GM23248 (cell line): ENCODE measurements around the gene BRINP2. TPM values are rescaled to one million over a fixed set of nuclear protein-coding genes. Genes with fewer than 3 reads are reported as not detected.
"Not testable (repeated sequence)": the region's sequence is repeated elsewhere in the genome, so short reads cannot be mapped to it uniquely, and the experiment has no call there.

Experiments used
- DNase-seq: peaks from one replicate; pipeline ENCODE4 v3.0.0-alpha.2; 2015
- H2AFZ ChIP-seq: fragments of 200-600 bp; sonication (generic); 2 replicates; pipeline ENCODE4 v1.6.1; 2016; ENCODE audit warnings: antibody characterized with exemption
- H3F3A ChIP-seq: fragments of 200-600 bp; sonication (generic); 2 replicates; pipeline ENCODE4 v1.6.1; 2016; ENCODE audit warnings: mild to moderate bottlenecking, antibody characterized with exemption, mixed run types; ENCODE audit not compliant: insufficient read depth
- H3K27ac ChIP-seq: fragments of 200-600 bp; sonication (generic); 2 replicates; pipeline ENCODE4 v1.5.1; 2016; ENCODE audit warnings: mild to moderate bottlenecking
- H3K27me3 ChIP-seq: fragments of 200-600 bp; sonication (generic); replicated peaks from 2 replicates; pipeline ENCODE4 v1.6.1; 2016; ENCODE audit warnings: mild to moderate bottlenecking; ENCODE audit not compliant: insufficient read depth
- H3K36me3 ChIP-seq: fragments of 200-600 bp; sonication (generic); 2 replicates; pipeline ENCODE4 v1.6.1; 2016; ENCODE audit warnings: low read depth, mild to moderate bottlenecking
- H3K4me1 ChIP-seq: fragments of 200-600 bp; sonication (generic); 2 replicates; pipeline ENCODE4 v1.6.1; 2016; ENCODE audit warnings: mild to moderate bottlenecking; ENCODE audit not compliant: insufficient read depth
- H3K4me2 ChIP-seq: fragments of 200-600 bp; sonication (generic); one replicate; pipeline ENCODE4 v1.6.1; 2016; ENCODE audit warnings: mild to moderate bottlenecking; ENCODE audit not compliant: unreplicated experiment
- H3K4me3 ChIP-seq: fragments of 200-600 bp; sonication (generic); 2 replicates; pipeline ENCODE4 v1.5.1; 2016; ENCODE audit warnings: mild to moderate bottlenecking
- H3K79me2 ChIP-seq: fragments of 200-600 bp; sonication (generic); 2 replicates; pipeline ENCODE4 v1.6.1; 2016; ENCODE audit warnings: mild to moderate bottlenecking; ENCODE audit not compliant: insufficient read depth
- H3K9ac ChIP-seq: fragments of 200-600 bp; sonication (generic); 2 replicates; pipeline ENCODE4 v1.6.1; 2016; ENCODE audit warnings: mild to moderate bottlenecking
- H3K9me2 ChIP-seq: fragments of 200-600 bp; sonication (generic); 2 replicates; pipeline ENCODE4 v1.6.1; 2016; ENCODE audit warnings: mixed run types, mild to moderate bottlenecking, moderate library complexity; ENCODE audit not compliant: insufficient read depth
- H3K9me3 ChIP-seq: fragments of 200-600 bp; sonication (generic); one replicate; pipeline ENCODE4 v1.6.1; 2017; ENCODE audit warnings: low read depth
- H4K20me1 ChIP-seq: fragments of 200-600 bp; sonication (generic); 2 replicates; pipeline ENCODE4 v1.6.0; 2016; ENCODE audit not compliant: insufficient read depth
- EZH2 ChIP-seq: fragments of 200-600 bp; sonication (generic); IDR thresholded peaks from 2 replicates; pipeline ENCODE4 v1.6.1; 2018; ENCODE audit warnings: antibody characterized with exemption, mild to moderate bottlenecking; ENCODE audit not compliant: insufficient read depth, poor library complexity, severe bottlenecking
- EZH2phosphoT487 ChIP-seq: fragments of 200-600 bp; sonication (generic); IDR thresholded peaks from 2 replicates; pipeline ENCODE4 v1.6.1; 2018; ENCODE audit warnings: antibody characterized with exemption, moderate library complexity, mild to moderate bottlenecking, low read depth; ENCODE audit not compliant: insufficient read depth
- WGBS, 2 experiments: methylation state at CpG; one replicate each; pipeline ENCODE4 v1.1.6; 2015 to 2017; ENCODE audit warnings: low lambda C conversion rate in 2 of 2, low coverage in 1 of 2; ENCODE audit errors: missing lambda C conversion rate in 2 of 2; 5-methylcytosine and 5-hydroxymethylcytosine counted together
- in situ Hi-C: fragments of 300-500 bp; cut with MboI; formaldehyde crosslinking; loops from 2 replicates; pipeline ENCODE4 v1.15.0; 2020
- polyA plus RNA-seq: library from polyadenylated mRNA; unstranded; fragments of >200 nt; fragmentation: Nextera tagmentation; extraction: Ambion mirVana; gene quantifications from 2 replicates; pipeline ENCODE4 v1.2.1, GENCODE V29; 2016
- total RNA-seq: library from RNA; depleted of rRNA; stranded (reverse); fragments of >200 nt; shearing (Covaris generic); gene quantifications from 2 replicates; pipeline ENCODE4 v1.2.3, GENCODE V29; 2014

Gene BRINP2
- total and polyA plus RNA-seq, 2 experiments from 2014 or later = 0.06 TPM; not detected in 1

DNA sequence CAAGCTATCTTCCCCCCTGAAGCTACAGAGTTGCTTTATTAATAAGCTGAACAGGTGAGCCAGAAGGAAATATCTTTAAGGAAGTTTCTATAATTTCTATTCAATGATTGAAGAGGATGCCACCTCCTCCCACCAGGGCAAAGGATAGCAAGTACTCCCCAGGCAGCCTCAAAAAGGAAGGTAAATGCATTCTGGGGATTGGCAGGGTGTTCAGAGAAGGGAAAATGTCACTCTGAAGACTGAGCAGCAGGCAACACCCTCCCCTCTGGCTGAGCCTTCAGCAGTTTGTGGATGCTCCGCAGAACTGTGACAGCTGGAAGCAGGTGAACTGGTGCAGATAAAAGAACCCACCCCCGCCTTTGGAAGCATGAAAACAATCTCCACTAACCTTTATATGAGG lies 140.8 kb downstream of the BRINP2 start:
- DNase-seq = no peak
- Histone ChIP-seq H3K4me1 (peaks cover 40% of the 10 kb centered on the region), H3K36me3 (no peaks in the 10 kb centered on the region), H3K27ac (no peak overlapping the region), H4K20me1 (no peaks in the 10 kb centered on the region), H3K27me3 (no peaks in the 10 kb centered on the region), H3K4me3 (no peak overlapping the region), H3K9me2 (no peaks in the 10 kb centered on the region), H3F3A (peaks cover 32% of the 10 kb centered on the region), H3K9ac (no peak overlapping the region), H2AFZ (no peak overlapping the region), H3K79me2 (no peaks in the 10 kb centered on the region), H3K9me3 (no peaks in the 10 kb centered on the region), H3K4me2 (no peak overlapping the region)
- in situ Hi-C loops = no loop called here
- TF ChIP-seq EZH2 (no peak), EZH2phosphoT487 (no peak)
- 69 to 80% methylated on average over 2 of the region's 2 CpGs for WGBS, 2 experiments

DNA sequence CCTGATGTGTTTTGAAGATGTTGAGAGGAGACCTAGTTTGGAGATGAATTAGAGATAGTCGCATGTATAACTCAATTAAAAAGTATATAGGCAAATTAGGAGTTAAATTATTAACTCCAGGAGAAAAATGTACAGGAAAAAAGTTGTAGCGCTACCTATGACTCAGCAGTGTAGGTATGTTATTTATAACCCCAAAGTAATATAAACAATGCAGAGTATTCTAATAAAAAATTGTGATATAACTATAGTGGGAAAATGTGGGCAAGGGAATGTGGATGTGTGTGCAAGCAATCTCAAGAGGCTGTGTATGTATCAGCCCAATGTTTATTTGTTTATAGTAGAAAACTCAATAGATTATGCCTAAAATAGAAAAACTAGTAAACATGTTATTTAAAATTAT lies 144.5 kb downstream of the BRINP2 start:
- no peak for TF ChIP-seq EZH2
- TF ChIP-seq EZH2phosphoT487 = no peak
- no peak overlapping the region for H3K27ac ChIP-seq
- H3K9me2 ChIP-seq = no peaks in the 10 kb centered on the region
- no peaks in the 10 kb centered on the region for H3K9me3 ChIP-seq
- no peaks in the 10 kb centered on the region for H3K27me3 ChIP-seq
- peak; percentile 18 for DNase-seq
- H3K79me2 ChIP-seq = no peaks in the 10 kb centered on the region
- no peak overlapping the region for H3K4me3 ChIP-seq
- H2AFZ ChIP-seq = no peak overlapping the region
- no peak overlapping the region for H3K4me2 ChIP-seq
- peaks cover 11% of the 10 kb centered on the region for H3K4me1 ChIP-seq
- H3F3A ChIP-seq = peaks cover 3% of the 10 kb centered on the region; the same call in 1 of the 2 replicates
- WGBS, 2 experiments = 26 to 42% methylated on average over 2 of the region's 2 CpGs
- H4K20me1 ChIP-seq = no peaks in the 10 kb centered on the region
- no peaks in the 10 kb centered on the region for H3K36me3 ChIP-seq
- H3K9ac ChIP-seq = no peak overlapping the region
- in situ Hi-C loops = no loop called here

DNA sequence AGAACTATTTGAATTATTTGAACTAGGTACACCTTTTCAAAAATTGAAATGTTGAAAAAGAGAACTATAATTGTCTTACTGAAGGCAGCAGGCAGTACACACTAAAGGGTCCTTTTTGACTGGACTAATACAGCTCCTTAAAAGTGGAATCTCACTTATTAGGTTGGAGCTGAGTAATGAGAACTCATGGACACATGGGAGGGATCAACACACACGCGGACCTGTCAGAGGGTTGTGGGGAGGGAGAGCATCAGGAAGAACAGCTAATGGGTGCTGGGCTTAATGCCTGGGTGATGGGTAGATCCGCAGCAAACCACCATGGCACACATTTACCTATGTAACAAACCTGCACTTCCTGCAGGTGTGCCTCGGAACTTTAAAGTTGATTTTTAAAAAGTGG lies 145.0 kb downstream of the BRINP2 start:
- Histone ChIP-seq H2AFZ (no peak overlapping the region), H3K9me2 (no peaks in the 10 kb centered on the region), H3K27ac (no peak overlapping the region), H3K9me3 (no peaks in the 10 kb centered on the region), H3K36me3 (no peaks in the 10 kb centered on the region), H3K27me3 (no peaks in the 10 kb centered on the region), H4K20me1 (no peaks in the 10 kb centered on the region), H3K9ac (no peak overlapping the region), H3K4me3 (no peak overlapping the region), H3F3A (no peaks in the 10 kb centered on the region), H3K79me2 (no peaks in the 10 kb centered on the region), H3K4me1 (peaks cover 6% of the 10 kb centered on the region; the same call in 1 of the 2 replicates), H3K4me2 (no peak overlapping the region)
- TF ChIP-seq EZH2 = no peak
- TF ChIP-seq EZH2phosphoT487 = no peak
- WGBS, 2 experiments = 44 to 51% methylated on average over 4 of the region's 4 CpGs
- DNase-seq = no peak
- in situ Hi-C loops = no loop called here

DNA sequence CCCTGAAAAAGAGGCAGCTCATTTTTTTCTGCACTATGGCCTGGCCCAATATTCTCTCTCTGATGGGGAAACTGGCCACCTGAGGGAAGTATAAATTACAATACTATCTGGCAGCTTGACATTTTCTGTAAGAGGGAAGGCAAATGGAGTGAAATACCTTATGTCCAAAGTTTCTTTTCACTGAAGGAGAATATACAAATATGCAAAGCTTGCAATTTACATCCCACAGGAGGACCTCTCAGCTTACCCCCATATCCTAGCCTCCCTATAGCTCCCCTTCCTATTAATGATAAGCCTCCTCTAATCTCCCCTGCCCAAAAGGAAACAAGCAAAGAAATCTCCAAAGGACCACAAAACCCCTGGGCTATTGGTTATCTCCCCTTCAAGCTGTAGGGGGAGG lies 150.7 kb downstream of the BRINP2 start:
- H3K9me3 ChIP-seq, H3K9me2 ChIP-seq, H3K79me2 ChIP-seq, H3K27ac ChIP-seq, H3F3A ChIP-seq, H3K36me3 ChIP-seq, H3K27me3 ChIP-seq, H3K4me2 ChIP-seq, in situ Hi-C loops, H3K4me1 ChIP-seq, H3K4me3 ChIP-seq, H3K9ac ChIP-seq, H2AFZ ChIP-seq, DNase-seq, H4K20me1 ChIP-seq: not testable (repeated sequence)

- Histone ChIP-seq H4K20me1 (no peaks in the 10 kb centered on the region), H3F3A (peaks cover 4% of the 10 kb centered on the region; the same call in 1 of the 2 replicates), H3K27ac (no peak overlapping the region), H3K9ac (no peak overlapping the region), H3K36me3 (no peaks in the 10 kb centered on the region), H3K4me2 (no peak overlapping the region), H3K27me3 (no peaks in the 10 kb centered on the region), H3K9me2 (no peaks in the 10 kb centered on the region), H3K4me1 (no peaks in the 10 kb centered on the region), H2AFZ (no peak overlapping the region), H3K9me3 (no peaks in the 10 kb centered on the region), H3K4me3 (no peak overlapping the region), H3K79me2 (no peaks in the 10 kb centered on the region)
- WGBS, 2 experiments = 49 to 56% methylated on average over 2 of the region's 2 CpGs
- peak; percentile 52 for DNase-seq
- TF ChIP-seq EZH2 = no peak
- TF ChIP-seq EZH2phosphoT487 = no peak
- in situ Hi-C loops = no loop called here
Measured at GRCh38 chr1:177328251-177328650, 157.5 kb downstream of the BRINP2 start.
